Measurements from ENCODE around the gene H3-3A. TPM values are rescaled to one million over a fixed set of nuclear protein-coding genes. Genes with fewer than 3 reads are reported as not detected.

Gene H3-3A
- total and polyA plus RNA-seq, 10 of the 15 experiments (the other 5 are each of a cell fraction or from before 2014, with no cell fraction given), result 215 to 486 (median 393) TPM

- H3K79me2 ChIP-seq (ENCODE audit: control insufficient read depth, insufficient read depth, low read length), result no peaks in the 10 kb centered on the region
- ATAC-seq, result no peak
- ChIA-PET CTCF (interaction anchor here (1.0 to 3.7 kb wide), 3 partner anchors 11 to 89 kb away, joined by 4 to 21 read pairs (median 8); no protein-coding TSS in a partner anchor), RAD21 (ENCODE audit: unreplicated experiment) (interaction anchor here (1.2 to 1.8 kb wide), 2 partner anchors 12 to 89 kb away, joined by 3 to 4 read pairs; no protein-coding TSS in a partner anchor), POLR2A (interaction anchor here (2.8 kb wide), 1 partner anchor 10 kb away, joined by 13 read pairs; no protein-coding TSS in a partner anchor), SMC1A (ENCODE audit: uncharacterized antibody, unreplicated experiment) (interaction anchor here (1.1 to 1.4 kb wide), 2 partner anchors 10 to 12 kb away, joined by 3 to 6 read pairs; no protein-coding TSS in a partner anchor)
- no peaks in the 10 kb centered on the region for H3K4me1 ChIP-seq (ENCODE audit: control insufficient read depth, insufficient read depth, low read length)
- intact Hi-C loops (cut with micrococcal nuclease; ENCODE audit: unreplicated experiment) (no loop called here), in situ Hi-C loops (cut with MboI) (no loop called here)
- no peak overlapping the region for H3K9ac ChIP-seq (ENCODE audit: control insufficient read depth, insufficient read depth, low read length)
- DNase-seq (ENCODE audit: low read depth, low spot score), result no peak
- H4K20me1 ChIP-seq (ENCODE audit: control insufficient read depth, insufficient read depth), result no peaks in the 10 kb centered on the region
- no peaks in the 10 kb centered on the region for H3K9me3 ChIP-seq (replicated peaks; ENCODE audit: control insufficient read depth, insufficient read depth, low read length)
- peaks cover 2 to 15% of the 10 kb centered on the region in 2 experiments; a peak in 2 of 4 replicates for H3K36me3 ChIP-seq (ENCODE audit: control insufficient read depth in 2 of 2, insufficient read depth in 2 of 2, low read length in 1 of 2)
- no peaks in the 10 kb centered on the region for H3K27me3 ChIP-seq (replicated peaks in 1 of 2; ENCODE audit: control insufficient read depth in 2 of 2, insufficient read depth in 2 of 2, low read length in 1 of 2)
- no peak overlapping the region for H3K27ac ChIP-seq (ENCODE audit: control insufficient read depth, insufficient read depth)
- WGBS (ENCODE audit: insufficient coverage, insufficient replicate concordance, low lambda C conversion rate, missing lambda C conversion rate), result 96% methylated on average over 6 of the region's 6 CpGs
- no peak overlapping the region for H2AFZ ChIP-seq (ENCODE audit: control insufficient read depth, low read depth, low read length)
- BruUV-seq (replicated peaks), result no TSS peak
- no peak for FAIRE-seq
- H3K4me2 ChIP-seq (ENCODE audit: control insufficient read depth, insufficient read depth), result no peak overlapping the region
- H3K4me3 ChIP-seq, result no peak overlapping the region
- TF ChIP-seq ZNF274 (IDR thresholded peaks at IDR 0.05; ENCODE audit: insufficient read depth, insufficient read length) (no peak), RAD21 (IDR thresholded peaks at IDR 0.05; ENCODE audit: insufficient read depth, low read depth, low read length) (no peak), TAF1 (IDR thresholded peaks at IDR 0.05; ENCODE audit: borderline replicate concordance, low read depth, low read length) (no peak), POLR2A (IDR thresholded peaks at IDR 0.05; ENCODE audit: low read depth, low read length) (no peak), NRF1 (conservative IDR thresholded peaks at IDR 0.05; ENCODE audit: low read depth, low read length) (no peak), CEBPB (IDR thresholded peaks at IDR 0.05; ENCODE audit: borderline replicate concordance in 1 of 2, low read depth in 2 of 2, low read length in 2 of 2) (no peak), DPF2 (IDR thresholded peaks at IDR 0.05) (no peak), CUX1 (IDR thresholded peaks at IDR 0.05; ENCODE audit: insufficient replicate concordance, low read depth, low read length) (no peak), SMARCA5 (IDR thresholded peaks at IDR 0.05) (no peak), NBN (IDR thresholded peaks at IDR 0.05) (no peak), CTCF (IDR thresholded peaks at IDR 0.05 in 2 of 3, conservative IDR thresholded peaks at IDR 0.05 in 1 of 3; ENCODE audit: control insufficient read depth in 2 of 3, extremely low read depth in 1 of 3, insufficient read depth in 1 of 3, low read depth in 3 of 3, low read length in 3 of 3) (no peak), MEF2B (IDR thresholded peaks at IDR 0.05; ENCODE audit: partially characterized antibody, poor library complexity, severe bottlenecking) (no peak), E2F8 (IDR thresholded peaks at IDR 0.05; ENCODE audit: low read depth, partially characterized antibody) (no peak), ZNF622 (IDR thresholded peaks at IDR 0.05) (no peak)
These were observed 13.9 kb downstream of the H3-3A start for GRCh38 chr1:226076378-226076777.

All from GM12878 (cell line).